HepG2 (cell line): ENCODE data around the gene HDGF. TPM values are rescaled to one million over a fixed set of nuclear protein-coding genes. Genes with fewer than 3 reads are reported as not detected.

Source experiments
- ADNP ChIP-seq: sonication (generic); formaldehyde crosslinking; IDR thresholded peaks from 2 replicates; pipeline ENCODE4 v1.4.0; 2020; ENCODE audit warnings: missing genetic modification reagents
- ETV6 ChIP-seq: sonication (generic); formaldehyde crosslinking; conservative IDR thresholded peaks from 2 replicates; pipeline ENCODE4 v1.4.0; 2020; ENCODE audit warnings: missing genetic modification reagents
- EZH2 ChIP-seq: conservative IDR thresholded peaks from 2 replicates; pipeline ENCODE4 v1.6.1; 2012; ENCODE audit warnings: mild to moderate bottlenecking, low read depth, low read length, moderate library complexity
- HIC2 ChIP-seq: sonication (generic); formaldehyde crosslinking; IDR thresholded peaks from 2 replicates; pipeline ENCODE4 v1.9.0; 2022; ENCODE audit warnings: low read depth, missing genetic modification reagents
- KDM5A ChIP-seq: fragments of 200-600 bp; sonication (generic); IDR thresholded peaks from 2 replicates; pipeline ENCODE4 v1.7.0; 2018; ENCODE audit warnings: antibody characterized with exemption, mild to moderate bottlenecking, low read length, borderline replicate concordance
- MAFK ChIP-seq, 2 experiments: IDR thresholded peaks in 1 of 2; conservative IDR thresholded peaks in 1 of 2; 2 replicates each; pipeline ENCODE4 v1.6.1; 2011; ENCODE audit warnings: improper control_type of control experiment in 2 of 2, low read length in 2 of 2
- MBD4 ChIP-seq: IDR thresholded peaks from 2 replicates; pipeline ENCODE4 v1.6.1; 2012; ENCODE audit warnings: low read length, inconsistent platforms, borderline replicate concordance
- NFYB ChIP-seq: sonication (generic); formaldehyde crosslinking; IDR thresholded peaks from 2 replicates; pipeline ENCODE4 v1.4.0; 2020; ENCODE audit warnings: missing genetic modification reagents
- PAWR ChIP-seq: sonication (generic); formaldehyde crosslinking; IDR thresholded peaks from 2 replicates; pipeline ENCODE4 v1.4.0; 2020; ENCODE audit warnings: missing genetic modification reagents, mild to moderate bottlenecking, borderline replicate concordance
- POGK ChIP-seq: sonication (generic); formaldehyde crosslinking; conservative IDR thresholded peaks from 2 replicates; pipeline ENCODE4 v1.8.0; 2022; ENCODE audit warnings: mild to moderate bottlenecking, moderate library complexity, missing genetic modification reagents
- RORA ChIP-seq: sonication (generic); formaldehyde crosslinking; IDR thresholded peaks from 2 replicates; pipeline ENCODE4 v1.5.0; 2020; ENCODE audit warnings: mild to moderate bottlenecking, missing genetic modification reagents, moderate library complexity
- SALL2 ChIP-seq: sonication (generic); formaldehyde crosslinking; IDR thresholded peaks from 2 replicates; pipeline ENCODE4 v1.8.1; 2023; ENCODE audit warnings: mild to moderate bottlenecking, missing genetic modification reagents, inconsistent platforms
- THRA ChIP-seq: sonication (generic); formaldehyde crosslinking; IDR thresholded peaks from 2 replicates; pipeline ENCODE4 v1.4.0; 2020; ENCODE audit warnings: missing genetic modification reagents, borderline replicate concordance
- TRIM24 ChIP-seq: sonication (generic); formaldehyde crosslinking; IDR thresholded peaks from 2 replicates; pipeline ENCODE4 v1.8.0; 2022; ENCODE audit warnings: mild to moderate bottlenecking, missing genetic modification reagents
- XBP1 ChIP-seq: sonication (generic); formaldehyde crosslinking; IDR thresholded peaks from 2 replicates; pipeline ENCODE4 v1.5.0; 2020; ENCODE audit warnings: missing genetic modification reagents
- ZHX1 ChIP-seq: sonication (generic); formaldehyde crosslinking; IDR thresholded peaks from 2 replicates; pipeline ENCODE4 v1.8.1; 2022; ENCODE audit warnings: low read depth, mild to moderate bottlenecking, missing genetic modification reagents
- ZNF230 ChIP-seq: sonication (generic); formaldehyde crosslinking; IDR thresholded peaks from 2 replicates; pipeline ENCODE4 v1.4.0; 2020; ENCODE audit warnings: mild to moderate bottlenecking, missing genetic modification reagents
- ZNF331 ChIP-seq: sonication (generic); formaldehyde crosslinking; IDR thresholded peaks from 2 replicates; pipeline ENCODE4 v1.4.0; 2020; ENCODE audit warnings: missing genetic modification reagents
- ZNF451 ChIP-seq: sonication (generic); formaldehyde crosslinking; IDR thresholded peaks from 2 replicates; pipeline ENCODE4 v1.5.0; 2020; ENCODE audit warnings: mild to moderate bottlenecking, missing genetic modification reagents
- ZNF543 ChIP-seq: sonication (generic); formaldehyde crosslinking; IDR thresholded peaks from 2 replicates; pipeline ENCODE4 v1.4.0; 2020; ENCODE audit warnings: mild to moderate bottlenecking, missing genetic modification reagents
- ZNF773 ChIP-seq: sonication (generic); formaldehyde crosslinking; IDR thresholded peaks from 2 replicates; pipeline ENCODE4 v1.4.0; 2020; ENCODE audit warnings: missing genetic modification reagents, borderline replicate concordance
- ZNF784 ChIP-seq: sonication (generic); formaldehyde crosslinking; IDR thresholded peaks from 2 replicates; pipeline ENCODE4 v1.5.1; 2020; ENCODE audit warnings: missing genetic modification reagents, mild to moderate bottlenecking, borderline replicate concordance
- polyA plus RNA-seq, 8 experiments: library from polyadenylated mRNA; depleted of rRNA in 3 of 8; stranded (reverse) in 7 of 8; unstranded in 1 of 8; fragments of >200 nt; fragmentation: Illumina TruSeq in 4 of 8; extraction: Trizol in 4 of 8; gene quantifications; 2 replicates each; pipeline versions ENCODE4 v1.2.1 to v1.2.3, GENCODE V29; 2011 to 2016; ENCODE audit warnings: low read depth in 4 of 8, missing spikeins in 1 of 8, mixed read lengths in 1 of 8; ENCODE audit not compliant: insufficient read depth in 1 of 8
- total RNA-seq, 5 experiments: library from RNA; depleted of rRNA; stranded (reverse); fragments of >200 nt; fragmentation: Illumina TruSeq; extraction: Trizol; gene quantifications; 2 replicates each; pipeline ENCODE4 v1.2.3, GENCODE V29; 2016; ENCODE audit warnings: low read depth in 1 of 5

Gene HDGF
- total and polyA plus RNA-seq, 2 of the 13 experiments (the other 11 are each of a cell fraction or from before 2014, with no cell fraction given), result 156 to 196 TPM

- TF ChIP-seq ZNF543 (CRISPR knock-in tag) (no peak), KDM5A (no peak), ETV6 (CRISPR knock-in tag) (no peak), MBD4 (no peak), MAFK (conservative IDR thresholded peaks at IDR 0.05 in 1 of 2, IDR thresholded peaks at IDR 0.05 in 1 of 2; ENCODE audit: low read length in 2 of 2) (no peak), POGK (no peak), ZNF230 (CRISPR knock-in tag) (no peak), HIC2 (CRISPR knock-in tag) (no peak), ZNF784 (no peak), ZNF773 (CRISPR knock-in tag) (no peak), EZH2 (no peak), RORA (no peak), NFYB (CRISPR knock-in tag) (no peak), ZNF331 (CRISPR knock-in tag) (no peak), TRIM24 (CRISPR knock-in tag) (no peak), ZNF451 (CRISPR knock-in tag) (no peak), PAWR (CRISPR knock-in tag) (no peak), ADNP (no peak), ZHX1 (no peak), XBP1 (no peak), THRA (CRISPR knock-in tag) (no peak), SALL2 (CRISPR knock-in tag) (no peak)
Measured at GRCh38 chr1:156748670-156749418, 2.6 kb downstream of the HDGF start (continued).
